GM21619 (cell line): ENCODE measurements around the gene SGSM1.

ENCODE experiments used
- ATAC-seq: cut with Tn5 transposase; IDR thresholded peaks from one replicate; pipeline ENCODE4 v1.9.1; 2021; ENCODE audit not compliant: unreplicated experiment

The SGSM1 gene

DNA sequence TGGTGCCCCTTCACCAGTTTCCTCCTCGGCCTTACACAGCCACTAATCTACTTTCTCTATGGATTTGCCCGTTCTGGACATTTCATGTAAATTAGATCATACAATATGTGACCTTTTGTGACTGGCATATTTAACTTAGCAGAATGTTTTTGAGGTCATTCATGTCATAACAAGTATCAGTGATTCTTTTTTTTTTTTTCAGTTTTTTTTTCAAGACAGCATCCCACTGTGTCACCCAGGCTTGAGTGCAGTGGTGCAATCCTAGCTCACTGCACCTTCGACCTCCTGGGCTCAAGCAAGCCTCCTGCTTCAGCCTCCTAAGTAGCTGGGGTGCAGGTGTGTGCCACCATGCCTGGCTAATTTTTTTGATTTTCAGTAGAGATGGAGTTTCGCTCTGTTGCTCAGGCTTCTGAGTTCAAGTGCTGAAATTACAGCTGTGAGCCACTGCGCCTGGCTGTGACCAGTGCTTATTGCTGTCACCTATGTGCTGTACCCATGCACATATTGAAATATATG is 169.2 kb downstream of the SGSM1 start:
- no peak for ATAC-seq

DNA sequence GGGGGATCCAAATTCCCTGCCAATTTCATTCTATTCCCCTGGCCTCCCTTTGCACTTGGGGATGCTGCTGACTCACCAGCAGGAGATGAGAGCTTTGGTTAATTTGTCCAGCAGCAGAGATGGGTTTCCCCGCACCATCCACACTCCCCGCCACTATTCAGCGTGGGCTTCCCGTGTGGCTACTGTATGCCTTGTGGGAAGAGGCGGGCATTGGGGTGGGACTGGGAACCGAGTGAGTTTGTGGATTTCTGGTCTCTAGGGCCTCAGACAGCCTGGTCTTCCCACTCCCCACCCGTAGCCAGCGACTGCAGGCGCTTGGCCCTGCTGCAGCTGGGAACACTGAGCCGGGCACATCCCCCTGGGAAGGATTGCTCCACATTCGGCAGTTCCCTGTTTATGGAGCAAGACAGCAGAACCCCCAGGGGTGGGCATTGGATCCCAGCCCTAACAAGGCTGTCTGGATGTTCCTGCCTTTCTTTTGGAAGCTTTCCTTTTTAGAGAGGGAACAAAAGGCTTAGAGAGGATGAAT is 169.9 kb downstream of the SGSM1 start:
- no peak for ATAC-seq

- no peak for ATAC-seq
These were observed 170.6 kb downstream of the SGSM1 start for GRCh38 chr22:24976442-24977218.
